Measurements from ENCODE around the gene CLEC2L.

The CLEC2L gene

GRCh38 chr7:139580435-139580834 lies 57.0 kb downstream of the CLEC2L start:
- no peak for DNase-seq

DNA sequence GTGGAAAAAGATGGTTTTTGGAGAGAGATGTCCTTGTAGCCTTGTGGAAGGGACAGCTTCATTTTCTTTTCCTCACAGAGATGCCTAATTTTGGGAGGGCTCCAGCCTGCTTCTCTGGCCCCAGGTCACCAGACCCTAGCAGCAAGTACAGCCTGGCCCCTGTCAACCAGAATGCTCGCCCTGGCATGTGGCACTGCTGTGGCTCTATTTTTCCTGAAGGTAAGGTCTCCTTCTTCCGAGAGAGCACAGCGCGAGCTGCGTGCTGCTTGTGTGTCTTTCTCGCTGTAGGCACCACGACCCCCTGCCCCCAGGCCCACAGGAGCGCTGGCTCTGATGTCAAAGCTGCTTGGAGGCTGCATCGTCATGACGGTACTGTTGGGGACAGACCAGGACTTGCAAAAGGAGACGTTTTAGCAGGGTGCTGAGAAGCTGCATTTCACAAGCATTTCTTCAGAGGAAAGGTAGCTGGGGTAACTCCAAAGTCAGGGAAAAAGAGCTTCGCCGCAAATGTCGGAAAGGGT lies 58.7 kb downstream of the CLEC2L start:
- DNase-seq, result no peak

DNA sequence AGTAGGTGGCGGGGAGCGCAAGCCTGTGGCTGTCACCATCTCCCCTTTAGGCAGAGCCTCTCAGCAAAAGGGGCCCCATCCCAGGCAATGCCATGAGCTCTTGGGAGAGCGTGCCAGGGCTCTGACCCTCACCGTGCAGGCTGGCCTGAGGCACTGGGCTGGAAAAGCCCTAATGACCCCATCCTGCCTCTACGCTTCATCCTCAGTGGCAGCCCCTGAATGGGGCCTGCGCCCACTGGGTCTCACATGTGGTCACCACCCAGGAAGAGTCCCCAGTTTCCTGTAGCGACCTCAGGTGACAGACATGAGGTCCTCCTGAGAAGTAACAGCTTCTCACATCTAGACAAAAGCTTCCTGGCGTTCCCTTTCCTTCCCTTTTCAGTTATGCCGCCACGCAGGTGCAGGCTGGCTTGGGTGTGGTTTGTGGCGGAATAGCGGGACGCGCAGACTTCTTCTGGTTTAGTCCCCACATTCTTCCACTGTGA lies 59.2 kb downstream of the CLEC2L start:
- no peak for DNase-seq

- DNase-seq, result no peak
Measured at GRCh38 chr7:139583826-139584553, 60.5 kb downstream of the CLEC2L start.

GRCh38 chr7:139585042-139585441 lies 61.6 kb downstream of the CLEC2L start:
- DNase-seq, result no peak

GRCh38 chr7:139586286-139586685 lies 62.8 kb downstream of the CLEC2L start:
- no peak for DNase-seq

DNA sequence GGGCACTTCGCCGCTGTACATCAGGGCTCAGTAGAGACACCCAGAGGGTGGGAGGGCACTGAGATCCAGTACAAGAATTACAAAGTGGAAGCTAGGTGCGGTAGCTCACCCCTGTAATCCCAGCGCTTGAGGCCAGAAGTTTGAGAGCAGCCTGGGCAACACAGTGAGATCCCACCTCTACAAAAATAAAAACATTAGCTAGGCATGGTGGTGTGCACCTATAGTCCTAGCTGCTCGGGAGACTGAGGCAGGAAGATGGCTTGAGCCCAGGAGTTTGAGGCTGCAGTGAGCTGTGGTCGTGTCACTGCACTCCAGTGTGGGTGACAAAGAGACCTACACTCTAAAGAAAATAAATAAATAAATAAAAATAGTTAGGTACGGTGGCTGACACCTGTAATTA lies 64.0 kb downstream of the CLEC2L start:
- DNase-seq, result no peak

- no peak for DNase-seq
Measured at GRCh38 chr7:139588632-139589031, 65.1 kb downstream of the CLEC2L start.

- no peak for DNase-seq
Measured at GRCh38 chr7:139589474-139589873, 66.0 kb downstream of the CLEC2L start.

DNA sequence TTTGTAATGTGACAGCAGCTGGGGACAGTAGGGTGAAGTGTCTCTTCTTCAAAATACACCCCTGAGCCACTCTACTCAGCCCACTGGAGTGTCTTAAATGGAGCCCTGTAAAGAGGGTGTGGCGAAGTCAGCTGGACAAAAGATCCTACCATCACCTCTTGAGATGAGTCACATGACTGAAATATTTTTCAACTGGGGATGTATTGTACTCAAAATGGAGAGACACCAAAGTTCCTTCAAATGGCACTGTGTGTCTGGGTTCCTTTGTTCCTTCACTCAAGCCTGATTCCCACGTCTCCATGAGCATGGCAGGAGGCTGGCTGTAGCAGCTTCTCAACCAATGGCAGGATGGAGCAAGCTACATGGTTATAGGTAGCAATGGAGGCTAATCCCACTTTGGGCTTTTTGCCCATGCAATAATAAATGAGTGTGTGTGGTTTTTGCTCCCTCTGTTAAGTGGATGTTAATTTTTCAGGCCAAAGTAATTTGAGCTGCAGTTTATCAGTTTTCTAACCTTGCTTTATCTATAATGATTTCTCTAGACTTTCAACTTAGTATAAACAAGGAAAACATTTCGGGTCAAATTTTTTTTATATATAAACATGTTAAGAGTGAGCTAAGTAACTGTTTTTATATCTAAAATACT lies 68.2 kb downstream of the CLEC2L start:
- no peak for DNase-seq

GRCh38 chr7:139592801-139593461 lies 69.4 kb downstream of the CLEC2L start:
- DNase-seq, result no peak

GRCh38 chr7:139594090-139594489 lies 70.6 kb downstream of the CLEC2L start:
- DNase-seq, result no peak

All from KG1 (cell line).